Neural progenitor cell (in vitro differentiated cells): ENCODE data around the gene TMEM273. TPM values are rescaled to one million over a fixed set of nuclear protein-coding genes. Genes with fewer than 3 reads are reported as not detected.

ENCODE experiments used
- DNase-seq: peaks from one replicate; pipeline ENCODE4 v3.0.0-alpha.2; 2016; ENCODE audit warnings: low spot score
- H2AFZ ChIP-seq: fragments of 200-600 bp; sonication (generic); replicated peaks from 2 replicates; pipeline ENCODE4 v1.6.1; 2016; ENCODE audit warnings: antibody characterized with exemption
- H3F3A ChIP-seq: fragments of 200-600 bp; sonication (generic); 2 replicates; pipeline ENCODE4 v1.6.1; 2016; ENCODE audit warnings: antibody characterized with exemption, low read depth
- H3K27ac ChIP-seq: fragments of 200-600 bp; sonication (generic); 2 replicates; pipeline ENCODE4 v1.5.1; 2016; ENCODE audit warnings: mild to moderate bottlenecking
- H3K27me3 ChIP-seq: fragments of 200-600 bp; sonication (generic); 2 replicates; pipeline ENCODE4 v1.6.1; 2016; ENCODE audit warnings: mild to moderate bottlenecking, moderate library complexity
- H3K36me3 ChIP-seq: fragments of 200-600 bp; sonication (generic); 2 replicates; pipeline ENCODE4 v1.5.1; 2016
- H3K4me1 ChIP-seq: fragments of 200-600 bp; sonication (generic); 2 replicates; pipeline ENCODE4 v1.6.1; 2016; ENCODE audit warnings: mixed run types
- H3K4me2 ChIP-seq: fragments of 200-600 bp; sonication (generic); 2 replicates; pipeline ENCODE4 v1.6.1; 2016
- H3K4me3 ChIP-seq: fragments of 200-600 bp; sonication (generic); 2 replicates; pipeline ENCODE4 v1.5.1; 2016
- H3K79me2 ChIP-seq: fragments of 200-600 bp; sonication (generic); 2 replicates; pipeline ENCODE4 v1.6.1; 2016; ENCODE audit warnings: low read depth
- H3K9ac ChIP-seq: fragments of 200-600 bp; sonication (generic); 2 replicates; pipeline ENCODE4 v1.6.1; 2016
- H3K9me3 ChIP-seq: fragments of 200-600 bp; sonication (generic); 2 replicates; pipeline ENCODE4 v1.5.1; 2016; ENCODE audit warnings: low read depth
- H4K20me1 ChIP-seq: fragments of 200-600 bp; sonication (generic); 2 replicates; pipeline ENCODE4 v1.6.1; 2016; ENCODE audit warnings: low read depth
- H3K27ac Mint-ChIP-seq: 3 replicates; pipeline ENCODE4 v1.8.0; 2021; ENCODE audit warnings: mixed read lengths
- H3K27me3 Mint-ChIP-seq: 2 replicates; pipeline ENCODE4 v1.8.0; 2022; ENCODE audit warnings: low read depth, mild to moderate bottlenecking, inconsistent platforms, moderate library complexity, mixed read lengths; ENCODE audit not compliant: insufficient read depth
- H3K36me3 Mint-ChIP-seq: 3 replicates; pipeline ENCODE4 v1.8.0; 2021; ENCODE audit warnings: mixed read lengths
- H3K4me1 Mint-ChIP-seq: 3 replicates; pipeline ENCODE4 v1.8.0; 2021; ENCODE audit warnings: mixed read lengths
- H3K4me3 Mint-ChIP-seq: 3 replicates; pipeline ENCODE4 v1.8.0; 2021; ENCODE audit warnings: mild to moderate bottlenecking, moderate library complexity, mixed read lengths
- H3K9me3 Mint-ChIP-seq: 3 replicates; pipeline ENCODE4 v1.8.0; 2020; ENCODE audit warnings: mixed read lengths
- EZH2 ChIP-seq: fragments of 200-600 bp; sonication (generic); IDR thresholded peaks from 2 replicates; pipeline ENCODE4 v1.6.1; 2017; ENCODE audit warnings: antibody characterized with exemption, mild to moderate bottlenecking, moderate library complexity
- EZH2phosphoT487 ChIP-seq: fragments of 200-600 bp; sonication (generic); IDR thresholded peaks from 2 replicates; pipeline ENCODE4 v1.6.1; 2017; ENCODE audit warnings: antibody characterized with exemption
- total RNA-seq: library from RNA; depleted of rRNA; stranded (reverse); fragments of >200 nt; gene quantifications from 2 replicates; pipeline ENCODE4 v1.2.3, GENCODE V29; 2015; ENCODE audit warnings: low replicate concordance
- TF ChIP-seq, protein P1 (sequence below): fragments of 200-600 bp; sonication (generic); IDR thresholded peaks from 2 replicates; pipeline ENCODE4 v1.5.1; 2017; ENCODE audit warnings: antibody characterized with exemption, mild to moderate bottlenecking

TMEM273 gene
- total RNA-seq, 1 donor from 2014 or later: not detected

DNA sequence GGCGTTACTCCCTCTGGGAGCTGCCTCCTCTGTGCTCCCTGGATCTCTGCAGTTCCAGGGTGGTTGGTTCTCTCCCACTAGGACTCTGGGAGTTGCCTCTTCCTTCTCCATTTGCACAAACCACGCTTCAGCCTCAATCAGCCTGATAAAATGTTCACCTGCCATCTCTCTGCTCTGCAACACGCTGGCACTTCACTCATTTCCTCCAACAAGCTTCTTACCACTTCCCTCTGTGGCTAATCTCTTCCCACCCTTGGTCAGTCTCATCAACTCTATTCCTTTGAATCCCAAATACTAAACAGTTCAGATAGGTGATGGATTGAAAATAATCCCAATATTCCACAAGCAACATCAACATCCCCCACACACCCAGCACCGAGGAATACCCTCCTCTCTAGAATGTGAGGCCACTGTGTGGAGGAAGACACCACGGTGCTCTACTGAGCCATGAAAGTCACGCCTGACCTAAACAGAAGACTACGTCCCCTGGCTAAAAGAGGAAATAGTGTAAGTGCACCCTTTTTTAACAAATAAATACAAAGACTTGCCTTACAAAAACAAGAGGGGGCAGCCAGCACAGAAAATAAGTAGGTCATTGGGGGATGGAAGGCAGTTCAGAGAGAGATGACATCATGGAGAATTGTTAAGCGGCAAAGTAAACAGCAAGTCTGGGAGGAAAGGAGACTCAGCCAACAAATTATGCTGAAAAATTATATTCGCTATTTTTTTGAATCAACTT is 52.4 kb downstream of the TMEM273 start:
- no peak overlapping the region for H3K4me3 ChIP-seq
- H3K27me3 ChIP-seq: no peaks in the 10 kb centered on the region
- no peak overlapping the region for H3K9ac ChIP-seq
- H3K9me3 Mint-ChIP-seq: no peaks in the 10 kb centered on the region
- no peak overlapping the region for H3K4me2 ChIP-seq
- H3K36me3 Mint-ChIP-seq: no peaks in the 10 kb centered on the region
- H3K79me2 ChIP-seq: no peaks in the 10 kb centered on the region
- H2AFZ ChIP-seq: no peak overlapping the region
- H3K4me3 Mint-ChIP-seq: no peak overlapping the region
- no peak for DNase-seq
- H3K36me3 ChIP-seq: no peaks in the 10 kb centered on the region
- no peaks in the 10 kb centered on the region for H3K9me3 ChIP-seq
- no peaks in the 10 kb centered on the region for H3F3A ChIP-seq
- no peak overlapping the region for H3K27ac Mint-ChIP-seq
- H3K27me3 Mint-ChIP-seq: peaks cover 11% of the 10 kb centered on the region
- TF ChIP-seq EZH2 (no peak), EZH2phosphoT487 (no peak)
- TF ChIP-seq, protein P1, sequence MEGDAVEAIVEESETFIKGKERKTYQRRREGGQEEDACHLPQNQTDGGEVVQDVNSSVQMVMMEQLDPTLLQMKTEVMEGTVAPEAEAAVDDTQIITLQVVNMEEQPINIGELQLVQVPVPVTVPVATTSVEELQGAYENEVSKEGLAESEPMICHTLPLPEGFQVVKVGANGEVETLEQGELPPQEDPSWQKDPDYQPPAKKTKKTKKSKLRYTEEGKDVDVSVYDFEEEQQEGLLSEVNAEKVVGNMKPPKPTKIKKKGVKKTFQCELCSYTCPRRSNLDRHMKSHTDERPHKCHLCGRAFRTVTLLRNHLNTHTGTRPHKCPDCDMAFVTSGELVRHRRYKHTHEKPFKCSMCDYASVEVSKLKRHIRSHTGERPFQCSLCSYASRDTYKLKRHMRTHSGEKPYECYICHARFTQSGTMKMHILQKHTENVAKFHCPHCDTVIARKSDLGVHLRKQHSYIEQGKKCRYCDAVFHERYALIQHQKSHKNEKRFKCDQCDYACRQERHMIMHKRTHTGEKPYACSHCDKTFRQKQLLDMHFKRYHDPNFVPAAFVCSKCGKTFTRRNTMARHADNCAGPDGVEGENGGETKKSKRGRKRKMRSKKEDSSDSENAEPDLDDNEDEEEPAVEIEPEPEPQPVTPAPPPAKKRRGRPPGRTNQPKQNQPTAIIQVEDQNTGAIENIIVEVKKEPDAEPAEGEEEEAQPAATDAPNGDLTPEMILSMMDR: no peak
- H4K20me1 ChIP-seq: no peaks in the 10 kb centered on the region
- no peak overlapping the region for H3K27ac ChIP-seq
- H3K4me1 ChIP-seq: no peaks in the 10 kb centered on the region
- H3K4me1 Mint-ChIP-seq: peaks cover 13% of the 10 kb centered on the region

DNA sequence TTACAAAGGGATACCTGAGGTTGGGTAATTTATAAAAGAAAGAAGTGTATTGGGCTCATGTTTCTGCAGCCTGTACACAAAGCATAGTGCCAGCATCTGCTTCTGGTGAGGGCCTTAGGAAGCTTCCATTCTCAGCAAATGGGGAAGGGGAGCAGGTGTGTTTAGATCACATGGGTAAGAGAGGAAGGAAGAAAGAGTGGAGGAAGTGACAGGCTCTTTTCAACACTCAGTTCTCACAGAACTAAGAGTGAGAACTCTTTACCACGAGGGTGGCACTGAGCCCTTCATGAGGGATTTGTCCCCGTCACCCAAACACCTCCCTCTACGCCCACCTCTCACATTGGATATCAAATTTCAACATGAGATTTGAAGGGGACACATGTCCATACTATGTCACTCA is 53.9 kb downstream of the TMEM273 start:
- Histone ChIP-seq H3K27ac (no peak overlapping the region), H3K4me2 (no peak overlapping the region), H3K36me3 (no peaks in the 10 kb centered on the region), H4K20me1 (no peaks in the 10 kb centered on the region), H3K9me3 (no peaks in the 10 kb centered on the region), H3K79me2 (no peaks in the 10 kb centered on the region), H3K9ac (no peak overlapping the region), H3K27me3 (no peaks in the 10 kb centered on the region), H3F3A (no peaks in the 10 kb centered on the region), H2AFZ (no peak overlapping the region), H3K4me3 (no peak overlapping the region), H3K4me1 (no peaks in the 10 kb centered on the region)
- no peaks in the 10 kb centered on the region for H3K9me3 Mint-ChIP-seq
- no peak for DNase-seq
- no peaks in the 10 kb centered on the region for H3K36me3 Mint-ChIP-seq
- H3K4me3 Mint-ChIP-seq: no peak overlapping the region
- H3K27ac Mint-ChIP-seq: no peak overlapping the region
- TF ChIP-seq EZH2phosphoT487: no peak
- TF ChIP-seq EZH2: no peak
- TF ChIP-seq, protein P1: no peak
- peaks cover 15% of the 10 kb centered on the region for H3K27me3 Mint-ChIP-seq
- H3K4me1 Mint-ChIP-seq: peaks cover 5% of the 10 kb centered on the region

DNA sequence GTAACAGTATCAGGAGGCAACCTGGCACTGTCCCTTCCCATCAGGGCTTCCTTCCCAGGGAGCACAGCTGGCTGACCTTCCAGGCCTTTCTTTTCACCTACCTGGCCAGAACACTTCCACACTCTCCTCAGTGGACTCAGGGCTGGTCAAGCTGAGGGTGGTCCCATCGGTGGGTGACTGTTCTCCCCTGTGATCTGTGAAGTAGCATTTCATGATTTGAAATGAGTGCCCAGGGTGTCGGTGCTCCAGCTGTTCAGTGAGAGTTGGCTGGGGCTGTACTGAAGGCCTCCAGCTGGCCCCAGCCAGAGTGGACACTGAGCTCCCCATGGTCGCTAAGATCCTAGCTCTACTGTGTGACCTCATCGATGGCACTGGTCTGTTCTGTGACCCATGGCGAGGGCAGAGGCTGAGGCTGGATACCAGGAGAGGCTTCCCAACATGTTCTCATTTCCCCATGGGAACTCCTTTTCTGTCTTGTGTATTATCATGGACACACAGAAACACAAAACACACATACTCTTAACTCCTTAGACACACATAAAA is 54.4 kb downstream of the TMEM273 start, which contains the start of gene FAM170B:
FAM170B (minus strand) TSS at position 316 of the 543 bp plus-strand sequence; CDS start at position 213, 103 bp downstream.
- no peak within 1 kb of the TSS for H3K4me3 Mint-ChIP-seq
- no peaks in the 10 kb centered on the region for H3K9me3 Mint-ChIP-seq
- peaks cover 14% of the 10 kb centered on the region for H3K27me3 Mint-ChIP-seq
- H2AFZ ChIP-seq: no peak within 1 kb of the TSS
- H3K4me1 Mint-ChIP-seq: peaks cover 2% of the 10 kb centered on the region
- H3K4me2 ChIP-seq: no peak within 1 kb of the TSS
- H4K20me1 ChIP-seq: no peaks in the 10 kb centered on the region
- no peaks in the 10 kb centered on the region for H3K36me3 Mint-ChIP-seq
- H3K4me1 ChIP-seq: no peaks in the 10 kb centered on the region
- H3K4me3 ChIP-seq: no peak within 1 kb of the TSS
- H3K9ac ChIP-seq: no peak within 1 kb of the TSS
- no peaks in the 10 kb centered on the region for H3K27me3 ChIP-seq
- no peaks in the 10 kb centered on the region for H3K9me3 ChIP-seq
- H3K27ac ChIP-seq: no peak within 1 kb of the TSS
- H3K36me3 ChIP-seq: no peaks in the 10 kb centered on the region
- no peaks in the 10 kb centered on the region for H3F3A ChIP-seq
- no peak for TF ChIP-seq EZH2phosphoT487
- TF ChIP-seq, protein P1: no peak
- no peak for TF ChIP-seq EZH2
- H3K27ac Mint-ChIP-seq: no peak within 1 kb of the TSS
- no peaks in the 10 kb centered on the region for H3K79me2 ChIP-seq
- DNase-seq: no peak
